T47D (cell line): ENCODE measurements around the gene IGF2BP1.
"Not testable (repeated sequence)": the region's sequence is repeated elsewhere in the genome, so short reads cannot be mapped to it uniquely, and the experiment has no call there.

ENCODE experiments used
- DNase-seq, 2 experiments: peaks; one replicate each; pipeline versions ENCODE4 v3.0.0 to v3.0.0-alpha.2; 2011 to 2012; ENCODE audit warnings: low read depth in 1 of 2, low spot score in 1 of 2
- JUND ChIP-seq: IDR thresholded peaks from 2 replicates; pipeline ENCODE4 v1.6.1; 2012; ENCODE audit warnings: low read depth
- in situ Hi-C: cut with HindIII; loops from 2 replicates; pipeline ENCODE4 v1.10.0; 2016; ENCODE audit warnings: low sequenced_read_pairs, low pct_unique_long_range_greater_than_20kb

IGF2BP1 gene

DNA sequence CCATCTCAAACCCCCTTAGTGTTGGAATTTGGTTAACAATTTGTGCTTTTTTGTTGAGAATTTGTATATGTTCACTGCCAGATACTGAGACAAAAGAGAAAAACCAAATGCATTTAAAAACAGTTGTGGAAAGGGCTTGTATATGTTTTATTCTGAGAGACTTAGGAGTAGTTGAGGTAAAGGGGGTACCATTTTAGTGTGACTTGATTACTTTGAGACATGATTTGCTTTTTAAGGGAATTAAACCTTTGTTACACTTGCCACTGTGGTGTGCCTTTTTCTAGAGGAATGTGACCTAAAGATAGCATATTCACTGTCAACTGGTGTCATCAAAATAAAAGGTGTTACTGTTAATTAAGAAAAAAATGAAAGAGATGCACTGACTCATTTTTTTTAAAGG, 4.5 kb downstream of the IGF2BP1 start:
- no peak for DNase-seq
- TF ChIP-seq JUND, result no peak
- in situ Hi-C loops, result no loop called here

DNA sequence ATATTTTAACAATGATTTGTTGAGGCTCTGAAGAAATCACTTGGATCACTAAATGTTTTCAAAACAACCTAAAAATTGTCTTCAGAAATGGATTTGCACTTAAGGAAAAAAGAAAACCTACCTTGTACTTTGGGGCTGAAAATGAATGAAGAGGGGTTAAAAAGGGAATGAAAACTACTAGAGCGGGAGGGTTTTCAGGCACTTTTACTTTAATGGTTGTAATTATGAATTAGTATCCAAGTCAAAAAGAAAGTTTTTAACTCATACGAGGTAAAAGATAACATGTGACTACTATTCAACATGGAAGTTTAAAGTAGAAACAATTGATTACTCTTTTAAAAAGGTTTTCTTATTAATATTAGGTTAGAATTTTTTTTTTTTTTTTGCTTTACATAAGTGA, 5.1 kb downstream of the IGF2BP1 start:
- no peak for TF ChIP-seq JUND

DNA sequence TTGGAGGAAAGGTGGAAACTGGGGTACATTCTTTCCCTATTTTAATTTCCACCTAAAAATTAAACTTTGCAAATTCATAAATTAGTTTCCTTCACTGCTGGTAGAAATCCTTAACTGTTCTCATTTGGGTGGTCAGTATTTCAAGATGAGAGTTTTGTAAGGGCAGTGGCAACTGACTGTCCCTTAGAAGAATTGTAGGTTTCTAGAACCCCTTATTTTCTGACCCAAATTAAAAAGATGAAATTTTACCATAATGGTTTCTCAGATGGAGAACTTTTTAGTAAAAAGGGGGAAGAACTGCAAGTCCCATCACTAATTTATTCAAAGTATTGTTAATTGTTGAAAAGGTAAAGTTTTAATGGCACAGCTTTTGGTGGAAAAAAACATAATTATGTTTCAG, 5.6 kb downstream of the IGF2BP1 start:
- in situ Hi-C loops, result no loop called here
- no peak for DNase-seq
- TF ChIP-seq JUND, result no peak

More for the DNA sequence above, 5.1 kb downstream of the IGF2BP1 start:
- in situ Hi-C loops, result no loop called here
- no peak for DNase-seq

DNA sequence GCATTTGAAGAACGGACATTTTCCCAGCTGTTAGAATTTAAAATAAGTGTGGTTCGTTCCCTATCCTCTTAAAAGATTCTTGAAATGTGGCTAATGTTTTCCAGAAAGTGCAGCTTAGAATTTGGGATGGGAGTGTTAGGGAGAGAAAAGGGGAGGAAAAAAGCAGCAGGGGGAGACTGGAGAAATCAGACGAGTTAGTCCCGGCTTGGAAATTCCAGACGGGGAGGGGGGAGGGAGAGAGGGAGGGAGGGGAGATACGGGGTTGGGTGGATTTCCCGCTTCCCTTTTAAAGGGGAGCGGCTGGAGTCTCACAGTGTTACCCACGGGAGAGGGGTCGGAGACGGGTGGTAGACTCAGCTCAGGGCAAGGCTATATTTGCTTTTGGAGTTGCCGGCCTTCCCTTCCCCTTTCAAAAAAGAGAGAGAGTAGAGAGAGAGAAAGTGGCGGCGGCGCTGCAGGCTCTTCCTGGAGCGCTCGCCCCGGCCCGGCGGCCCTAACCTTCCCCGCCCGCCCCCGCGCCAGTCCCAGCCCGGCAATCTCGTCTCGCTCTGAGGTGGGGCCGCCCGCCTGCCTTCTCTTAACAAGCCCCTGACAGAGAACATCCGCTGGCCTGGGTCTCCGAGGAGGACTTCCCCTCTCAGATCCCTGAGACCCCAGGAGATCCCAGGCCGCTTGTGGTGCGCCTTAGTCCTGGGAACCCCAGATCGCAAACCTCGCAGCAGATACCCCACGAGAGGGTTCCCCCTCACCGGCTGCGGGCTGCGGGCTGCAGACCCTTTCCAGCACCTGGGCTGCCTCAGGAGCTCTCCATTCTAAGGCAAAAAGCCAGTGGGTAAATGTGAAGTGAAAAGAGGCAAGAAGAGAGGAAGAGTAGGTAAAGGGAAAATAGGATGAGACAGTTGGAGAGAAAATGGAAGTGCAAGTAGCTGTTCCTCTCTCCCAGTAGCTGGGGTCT, 6.6 kb downstream of the IGF2BP1 start:
- in situ Hi-C loops, result no loop called here
- TF ChIP-seq JUND, result no peak
- peak in 1 of 2 experiments; percentile 13 for DNase-seq

DNA sequence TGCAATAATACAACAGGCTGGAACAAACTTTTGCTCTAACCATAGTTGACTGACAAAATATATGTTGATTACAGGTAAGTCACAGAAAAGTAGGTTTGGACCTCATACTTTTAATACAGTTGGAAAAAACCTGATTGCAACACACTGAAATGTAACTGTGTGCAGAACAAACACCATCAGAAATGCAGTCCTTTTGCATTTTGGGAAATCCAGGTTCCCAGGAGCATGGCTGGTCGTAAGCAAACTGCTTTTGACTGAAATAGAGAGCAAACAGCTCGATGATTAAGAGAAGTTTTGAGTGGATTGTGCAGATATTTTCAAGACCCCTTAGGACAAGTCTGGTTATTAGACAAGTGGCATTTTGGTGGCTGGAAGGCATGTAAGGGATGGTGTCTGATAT, 8.0 kb downstream of the IGF2BP1 start:
- no peak for DNase-seq
- no peak for TF ChIP-seq JUND
- in situ Hi-C loops, result no loop called here

DNA sequence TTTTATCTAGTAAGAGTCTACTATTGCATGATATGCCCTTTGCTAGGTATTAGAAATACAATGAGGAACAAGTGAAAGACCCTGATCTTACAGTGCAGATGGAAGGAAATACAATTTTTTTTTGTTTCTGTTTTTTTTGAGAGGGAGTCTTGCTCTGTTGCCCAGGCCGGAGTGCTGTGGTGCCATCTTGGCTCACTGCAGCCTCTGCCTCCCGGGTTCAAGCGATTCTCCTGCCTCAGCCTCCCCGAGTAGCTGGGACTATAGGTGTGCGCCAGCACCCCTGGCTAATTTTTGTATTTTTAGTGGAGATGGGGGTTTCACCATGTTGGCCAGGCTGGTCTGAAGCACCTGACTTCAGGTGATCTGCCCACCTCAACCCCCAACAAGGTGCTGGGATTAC, 11.7 kb downstream of the IGF2BP1 start:
- in situ Hi-C loops, DNase-seq: not testable (repeated sequence)

DNA sequence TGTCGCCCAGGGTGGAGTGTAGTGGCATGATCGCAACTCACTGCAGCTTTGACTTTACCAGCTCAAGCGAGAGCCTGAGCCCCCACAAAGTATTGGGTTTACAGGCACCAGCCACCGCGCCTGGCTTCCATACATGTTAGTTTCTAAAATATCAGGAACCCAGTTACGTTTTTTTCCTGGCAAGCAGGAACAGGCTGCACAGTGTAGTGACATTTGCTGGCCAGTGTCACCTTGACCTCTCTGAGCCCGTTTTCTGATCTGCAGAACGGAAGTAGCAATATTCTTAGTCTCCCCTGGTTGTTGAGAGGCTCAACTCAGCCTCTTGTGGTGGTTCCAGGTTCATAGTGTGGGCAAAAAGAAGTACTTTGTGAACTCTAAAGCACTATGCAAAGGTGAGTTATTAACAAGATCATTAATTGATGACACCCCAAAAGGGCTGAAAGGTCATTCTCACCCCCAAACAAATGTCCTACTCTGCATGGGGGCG, 15.6 kb downstream of the IGF2BP1 start:
- TF ChIP-seq JUND, result no peak
- DNase-seq, result no peak
- in situ Hi-C loops, result no loop called here

DNA sequence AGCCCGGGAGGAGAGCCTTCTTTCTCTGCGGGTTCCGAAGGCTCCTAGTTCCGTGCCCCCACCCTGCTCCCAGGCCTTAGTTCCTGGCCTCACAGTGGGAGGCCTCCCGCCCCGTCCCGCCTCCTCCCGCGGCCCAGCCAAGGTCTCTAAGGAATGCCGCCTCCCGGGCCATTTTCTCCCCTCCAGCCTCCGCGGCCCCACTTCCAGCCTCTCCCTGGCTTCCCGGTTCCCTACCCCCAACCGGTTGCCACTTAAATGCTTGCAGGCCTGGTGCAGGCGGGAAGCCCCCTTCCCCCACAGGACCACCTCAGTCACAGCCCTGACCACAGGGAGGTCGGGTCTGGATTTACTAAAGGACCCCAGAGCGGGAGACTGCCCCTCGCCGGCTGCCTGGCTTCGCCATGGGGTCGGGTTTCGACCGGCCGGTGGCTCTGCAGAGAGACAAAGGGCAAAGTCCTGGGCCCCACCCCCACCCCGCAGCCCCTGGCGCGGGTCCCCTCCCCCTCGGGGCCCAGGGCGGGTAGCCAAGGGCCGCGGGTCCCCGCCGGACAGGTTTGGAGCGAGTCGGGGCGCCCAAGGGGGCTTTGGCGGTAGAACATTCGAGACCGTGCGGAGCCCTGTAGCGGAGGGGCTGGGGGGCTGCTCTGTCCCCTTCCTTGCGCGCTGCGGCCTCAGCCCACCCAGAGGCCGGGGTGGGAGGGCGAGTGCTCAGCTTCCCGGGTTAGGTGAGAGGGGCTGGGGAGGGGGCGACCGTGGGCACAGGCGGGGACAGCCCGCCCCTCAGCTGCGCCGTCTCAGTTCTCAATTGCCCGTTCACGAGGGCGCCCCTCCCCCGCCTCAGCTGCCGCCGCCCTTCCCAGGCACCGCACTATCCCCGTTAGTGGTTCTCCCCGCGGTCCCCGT, 16.4 kb downstream of the IGF2BP1 start:
- DNase-seq, result no peak
- in situ Hi-C loops, result no loop called here
- no peak for TF ChIP-seq JUND

DNA sequence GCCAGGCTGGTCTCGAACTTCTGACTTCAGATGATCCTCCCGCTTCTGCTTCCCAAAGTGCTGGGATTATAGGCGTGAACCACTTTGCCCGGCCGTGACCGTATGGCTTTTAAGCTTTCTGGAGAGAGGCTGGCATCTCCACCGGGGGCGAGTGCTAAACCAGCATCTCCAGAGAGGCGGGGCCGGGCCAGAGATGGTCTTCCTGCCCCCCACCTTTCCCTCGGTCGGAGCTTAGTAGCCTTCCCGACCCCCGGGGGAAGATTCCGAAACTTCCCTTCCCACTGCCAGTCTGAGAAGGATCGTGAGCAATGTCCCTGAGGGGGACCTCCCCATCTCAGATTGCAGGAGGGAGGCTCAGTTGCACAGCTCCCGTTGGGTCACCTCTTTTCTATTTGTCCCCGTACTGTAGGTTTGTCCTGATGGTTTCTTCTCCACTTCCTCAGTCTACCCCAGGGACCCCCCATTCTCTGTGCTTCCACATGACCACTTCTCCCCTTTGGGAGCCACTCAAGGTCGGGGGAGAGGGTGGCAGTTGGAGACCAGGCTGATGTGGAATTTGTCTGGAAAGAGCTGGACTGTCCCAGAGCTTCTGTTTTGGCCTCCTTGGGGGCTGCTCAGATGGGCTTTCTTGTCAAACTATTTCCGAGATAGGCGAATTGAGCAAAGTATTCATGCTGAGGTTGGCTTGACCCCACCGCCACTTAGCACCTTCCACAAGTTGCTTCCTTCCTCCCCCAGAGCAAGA, 18.2 kb downstream of the IGF2BP1 start:
- no peak for DNase-seq
- in situ Hi-C loops, result no loop called here
- TF ChIP-seq JUND, result no peak

DNA sequence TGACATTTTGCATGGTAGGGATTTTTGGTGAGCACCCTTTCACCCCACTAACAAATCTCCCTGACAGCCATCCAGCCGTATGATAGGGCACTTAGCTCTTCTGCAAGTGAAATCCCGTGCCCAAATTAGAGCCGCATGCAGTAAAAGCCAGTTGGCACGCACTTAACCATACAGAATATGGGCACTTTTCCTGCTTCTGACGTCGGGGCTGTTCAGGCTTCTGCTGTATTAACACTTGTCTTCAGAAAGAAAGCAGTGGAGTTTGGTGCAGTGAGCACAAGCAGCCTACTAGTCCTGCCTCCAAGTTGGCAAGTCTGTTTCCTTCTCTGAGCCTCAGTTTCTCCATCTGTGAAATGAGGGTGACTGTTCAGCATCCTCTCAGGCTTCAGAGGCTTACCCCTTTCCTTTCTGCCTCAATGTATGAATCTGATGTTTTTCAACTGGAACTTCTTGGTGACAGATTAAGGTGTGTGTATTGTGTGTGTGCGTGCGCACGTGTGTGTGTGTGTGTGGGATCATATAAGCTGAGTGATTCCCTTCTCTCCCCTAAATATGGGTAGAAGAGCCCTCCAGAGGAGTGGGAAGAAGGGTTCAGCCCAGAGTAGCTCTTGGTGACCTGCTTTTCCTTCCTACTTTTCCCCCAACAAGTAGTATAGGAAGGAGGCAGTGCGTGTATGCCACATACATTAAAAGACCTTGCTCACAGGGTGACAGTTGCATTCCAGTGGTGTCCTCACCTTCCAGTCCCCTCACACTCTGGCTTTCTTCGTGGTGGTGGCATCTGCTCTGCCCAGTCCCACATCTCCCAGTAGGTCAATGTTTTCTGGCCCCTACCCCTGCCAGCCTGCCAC, 19.0 kb downstream of the IGF2BP1 start:
- DNase-seq, result no peak
- no peak for TF ChIP-seq JUND
- in situ Hi-C loops, result no loop called here

DNA sequence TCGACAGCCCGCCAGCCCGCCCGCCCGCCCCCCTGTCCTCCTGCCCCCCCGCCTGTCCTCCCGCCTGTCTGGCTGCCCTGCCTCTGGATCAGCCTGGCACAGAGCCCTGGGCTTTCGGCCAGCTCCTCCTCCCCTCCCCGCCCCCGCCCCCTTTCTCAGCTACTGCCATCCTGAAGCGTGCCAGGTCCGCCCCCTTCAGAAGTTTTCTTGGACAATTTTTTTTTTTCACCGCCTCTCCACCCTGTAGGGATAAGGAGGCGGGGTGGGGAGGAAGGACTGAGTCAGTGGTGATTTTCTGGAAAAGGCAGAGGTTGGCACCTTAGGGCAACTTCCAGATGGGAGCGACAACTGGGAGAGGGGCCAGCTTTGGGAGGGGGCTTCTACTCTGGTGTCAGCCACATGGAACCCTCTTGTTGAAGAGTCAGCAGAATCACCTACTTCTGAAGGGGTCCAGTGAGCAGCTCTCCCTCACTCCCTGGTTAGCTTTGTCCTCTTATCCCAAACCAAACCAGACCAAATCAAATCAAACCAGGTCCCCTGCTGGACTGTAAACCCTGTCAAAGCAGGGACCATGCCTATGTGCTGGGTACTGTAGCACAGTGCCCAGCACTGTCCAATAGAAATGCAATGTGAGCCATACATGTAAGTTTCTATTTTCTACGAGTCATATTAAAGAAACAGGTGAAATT, 19.7 kb downstream of the IGF2BP1 start:
- in situ Hi-C loops, result no loop called here
- DNase-seq, result peak in 1 of 2 experiments; percentile 35
- no peak for TF ChIP-seq JUND
